Transverse colon (tissue), 3 donors: ENCODE data around the gene MX2.

ENCODE experiments used
- POLR2A ChIP-seq: fragments of 450-650 bp; IDR thresholded peaks from one replicate; pipeline ENCODE4 v1.6.1; 2016; ENCODE audit warnings: antibody characterized with exemption, mild to moderate bottlenecking, moderate library complexity
- TF ChIP-seq, protein P1 (sequence below), 5 experiments: fragments of 200-600 bp in 3 of 5; fragments of 450-650 bp in 2 of 5; sonication (generic) in 3 of 5; IDR thresholded peaks; 1 replicate in 2 of 5; 2 replicates in 3 of 5; pipeline ENCODE4 v1.5.1; 2016 to 2017; ENCODE audit warnings: antibody characterized with exemption in 5 of 5, inconsistent platforms in 3 of 5, mild to moderate bottlenecking in 2 of 5, moderate library complexity in 1 of 5

DNA sequence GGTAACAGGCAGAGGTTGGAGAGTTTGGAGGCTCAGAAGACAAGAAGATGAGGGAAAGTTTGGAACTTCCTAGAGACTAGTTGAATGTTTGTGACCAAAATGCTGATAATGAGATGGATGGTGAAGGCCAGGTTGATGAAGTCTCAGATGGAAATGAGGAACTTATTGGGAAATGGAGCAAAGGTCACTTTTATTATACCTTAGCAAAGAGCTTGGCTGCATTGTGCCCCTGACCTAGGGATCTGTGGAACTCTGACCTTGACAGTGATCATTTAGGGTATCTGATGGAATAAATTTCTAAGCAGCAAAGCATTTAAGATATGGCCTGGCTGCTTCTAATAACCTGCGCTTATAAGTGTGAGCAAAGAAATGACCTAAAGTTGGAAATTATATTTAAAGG is 28.1 kb upstream of the MX2 start:
- TF ChIP-seq, protein P1, sequence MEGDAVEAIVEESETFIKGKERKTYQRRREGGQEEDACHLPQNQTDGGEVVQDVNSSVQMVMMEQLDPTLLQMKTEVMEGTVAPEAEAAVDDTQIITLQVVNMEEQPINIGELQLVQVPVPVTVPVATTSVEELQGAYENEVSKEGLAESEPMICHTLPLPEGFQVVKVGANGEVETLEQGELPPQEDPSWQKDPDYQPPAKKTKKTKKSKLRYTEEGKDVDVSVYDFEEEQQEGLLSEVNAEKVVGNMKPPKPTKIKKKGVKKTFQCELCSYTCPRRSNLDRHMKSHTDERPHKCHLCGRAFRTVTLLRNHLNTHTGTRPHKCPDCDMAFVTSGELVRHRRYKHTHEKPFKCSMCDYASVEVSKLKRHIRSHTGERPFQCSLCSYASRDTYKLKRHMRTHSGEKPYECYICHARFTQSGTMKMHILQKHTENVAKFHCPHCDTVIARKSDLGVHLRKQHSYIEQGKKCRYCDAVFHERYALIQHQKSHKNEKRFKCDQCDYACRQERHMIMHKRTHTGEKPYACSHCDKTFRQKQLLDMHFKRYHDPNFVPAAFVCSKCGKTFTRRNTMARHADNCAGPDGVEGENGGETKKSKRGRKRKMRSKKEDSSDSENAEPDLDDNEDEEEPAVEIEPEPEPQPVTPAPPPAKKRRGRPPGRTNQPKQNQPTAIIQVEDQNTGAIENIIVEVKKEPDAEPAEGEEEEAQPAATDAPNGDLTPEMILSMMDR (IDR thresholded peaks at IDR 0.05) = no peak
- TF ChIP-seq POLR2A = no peak
